GM12874 (cell line): ENCODE data around the gene RHAG.

Experiments used
- CTCF ChIP-seq: IDR thresholded peaks from 2 replicates; pipeline ENCODE4 v1.5.1; 2011; ENCODE audit warnings: low read depth, mild to moderate bottlenecking, control low read depth, low read length, moderate library complexity; ENCODE audit not compliant: insufficient read depth

The RHAG gene

GRCh38 chr6:49646942-49647341 lies 10.3 kb upstream of the RHAG start:
- no peak for TF ChIP-seq CTCF

- TF ChIP-seq CTCF, result no peak
These were observed 9.6 kb upstream of the RHAG start for GRCh38 chr6:49646130-49646824.

- TF ChIP-seq CTCF, result no peak
These were observed 8.5 kb upstream of the RHAG start for GRCh38 chr6:49645139-49645538.

DNA sequence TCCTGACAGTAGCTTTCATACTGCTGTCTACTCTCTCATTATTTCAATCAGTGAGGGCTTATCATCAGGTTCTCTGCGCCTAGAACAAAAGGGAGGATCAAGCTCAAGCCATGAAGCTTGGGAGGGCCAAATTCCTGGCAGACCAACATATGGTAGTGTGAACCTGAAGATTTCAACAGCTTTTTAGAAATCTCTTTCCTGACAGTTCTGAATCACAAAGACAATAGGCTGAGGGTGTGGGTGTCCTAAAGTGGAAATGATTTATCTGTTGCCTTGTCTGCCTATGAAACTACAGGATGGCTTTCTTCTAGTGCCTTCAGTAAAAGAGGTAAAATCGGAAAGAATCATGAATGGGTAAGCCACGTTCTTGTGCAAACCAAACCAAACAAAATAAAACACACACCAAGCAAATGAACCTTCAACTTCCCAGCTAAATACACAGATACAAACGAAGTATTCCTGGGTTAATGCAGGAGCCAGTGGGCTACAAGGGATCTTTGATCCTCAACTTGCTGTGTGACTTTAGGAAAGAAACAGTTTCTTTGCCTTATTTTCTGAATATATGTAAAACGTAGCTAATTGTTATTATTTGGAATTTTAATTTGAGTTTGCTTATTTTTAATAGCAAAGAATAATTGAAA lies 2.7 kb upstream of the RHAG start:
- no peak for TF ChIP-seq CTCF

GRCh38 chr6:49637350-49637731 lies 702 bp upstream of the RHAG start:
- TF ChIP-seq CTCF, result no peak

GRCh38 chr6:49635978-49636712 lies 494 bp downstream of the RHAG start:
- TF ChIP-seq CTCF, result no peak

GRCh38 chr6:49635480-49635879 lies 1.2 kb downstream of the RHAG start:
- TF ChIP-seq CTCF, result no peak
